Measurements from ENCODE around the gene DNAI7. TPM values are rescaled to one million over a fixed set of nuclear protein-coding genes. Genes with fewer than 3 reads are reported as not detected.

DNAI7 gene
- total RNA-seq, 2 experiments from 2014 or later, result not detected

- intact Hi-C loops (cut with DNase I, micrococcal nuclease), result no loop called here
- H3K4me1 Mint-ChIP-seq, result peaks cover 22% of the 10 kb centered on the region
- ChIA-PET CTCF (interaction anchor here (0.7 kb wide), 1 partner anchor 253 kb away, joined by 3 read pairs; no protein-coding TSS in a partner anchor), POLR2A (no interaction called here)
- no peaks in the 10 kb centered on the region for H3K27me3 Mint-ChIP-seq
- H3K27ac Mint-ChIP-seq, result no peak overlapping the region
- H3K4me3 Mint-ChIP-seq, result no peak overlapping the region
- no peak for DNase-seq
- ATAC-seq, result peak; percentile 20
- no peaks in the 10 kb centered on the region for H3K9me3 Mint-ChIP-seq (ENCODE audit: low read depth)
- H3K36me3 Mint-ChIP-seq (ENCODE audit: low read depth), result no peaks in the 10 kb centered on the region
These were observed 10.8 kb downstream of the DNAI7 start for GRCh38 chr12:25184132-25184531.

GRCh38 chr12:25182765-25183164, 12.2 kb downstream of the DNAI7 start:
- CTCF ChIA-PET, result interaction anchor here (0.6 to 1.2 kb wide), 2 partner anchors 205 to 206 kb away, joined by 3 read pairs; no protein-coding TSS in a partner anchor
- Mint-ChIP-seq H3K27ac (no peak overlapping the region), H3K36me3 (ENCODE audit: low read depth) (no peaks in the 10 kb centered on the region), H3K9me3 (ENCODE audit: low read depth) (no peaks in the 10 kb centered on the region), H3K27me3 (peaks cover 2% of the 10 kb centered on the region), H3K4me3 (no peak overlapping the region), H3K4me1 (peaks cover 21% of the 10 kb centered on the region)
- intact Hi-C loops (cut with DNase I, micrococcal nuclease), result no loop called here
- ATAC-seq, result no peak
- POLR2A ChIA-PET, result interaction anchor here (0.6 kb wide), 1 partner anchor 22 kb away, joined by 4 read pairs; no protein-coding TSS in a partner anchor
- DNase-seq, result no peak

GRCh38 chr12:25162866-25163265, 32.1 kb downstream of the DNAI7 start:
- H3K36me3 Mint-ChIP-seq (ENCODE audit: low read depth), result no peaks in the 10 kb centered on the region
- H3K4me3 Mint-ChIP-seq, result no peak overlapping the region
- POLR2A ChIA-PET, result no interaction called here
- no peaks in the 10 kb centered on the region for H3K27me3 Mint-ChIP-seq
- CTCF ChIA-PET, result interaction anchor here (1.3 kb wide), 1 partner anchor 20 kb away, joined by 3 read pairs; no protein-coding TSS in a partner anchor
- no peak for DNase-seq
- intact Hi-C loops (cut with DNase I, micrococcal nuclease), result no loop called here
- H3K9me3 Mint-ChIP-seq (ENCODE audit: low read depth), result no peaks in the 10 kb centered on the region
- H3K27ac Mint-ChIP-seq, result no peak overlapping the region
- H3K4me1 Mint-ChIP-seq, result no peaks in the 10 kb centered on the region
- no peak for ATAC-seq

GRCh38 chr12:25156061-25156460, 38.9 kb downstream of the DNAI7 start:
- no peaks in the 10 kb centered on the region for H3K9me3 Mint-ChIP-seq (ENCODE audit: low read depth)
- ATAC-seq (no peak), DNase-seq (no peak)
- H3K4me1 Mint-ChIP-seq, result peaks cover 6% of the 10 kb centered on the region
- no peak overlapping the region for H3K4me3 Mint-ChIP-seq
- no peak overlapping the region for H3K27ac Mint-ChIP-seq
- H3K27me3 Mint-ChIP-seq, result no peaks in the 10 kb centered on the region
- ChIA-PET POLR2A (interaction anchor here (0.6 kb wide), 1 partner anchor 1392 kb away, joined by 3 read pairs; no protein-coding TSS in a partner anchor), CTCF (interaction anchor here (0.6 to 4.5 kb wide), 10 partner anchors 9 to 209 kb away, joined by 3 to 39 read pairs (median 4); no protein-coding TSS in a partner anchor)
- H3K36me3 Mint-ChIP-seq (ENCODE audit: low read depth), result no peaks in the 10 kb centered on the region
- intact Hi-C loops (cut with DNase I, micrococcal nuclease), result loop anchor here in 1 of 2 experiments (10.0 kb wide), 1 partner anchor 1951 kb away; no protein-coding TSS in a partner anchor

- no peak for ATAC-seq
These were observed 39.9 kb downstream of the DNAI7 start for GRCh38 chr12:25155022-25155576.

GRCh38 chr12:25152055-25152454, 42.9 kb downstream of the DNAI7 start:
- intact Hi-C loops (cut with DNase I, micrococcal nuclease), result loop anchor here in 1 of 2 experiments (10.0 kb wide), 1 partner anchor 1947 kb away; no protein-coding TSS in a partner anchor
- POLR2A ChIA-PET, result no interaction called here
- DNase-seq (no peak), ATAC-seq (no peak)
- no peaks in the 10 kb centered on the region for H3K36me3 Mint-ChIP-seq (ENCODE audit: low read depth)
- H3K27ac Mint-ChIP-seq, result no peak overlapping the region
- no peaks in the 10 kb centered on the region for H3K27me3 Mint-ChIP-seq
- H3K9me3 Mint-ChIP-seq (ENCODE audit: low read depth), result no peaks in the 10 kb centered on the region
- CTCF ChIA-PET, result interaction anchor here (1.5 to 4.5 kb wide), 4 partner anchors 10 to 247 kb away, joined by 3 to 39 read pairs (median 8); no protein-coding TSS in a partner anchor
- H3K4me3 Mint-ChIP-seq, result no peak overlapping the region
- peaks cover 6% of the 10 kb centered on the region for H3K4me1 Mint-ChIP-seq

More at GRCh38 chr12:25155022-25155576, 39.9 kb downstream of the DNAI7 start:
- intact Hi-C loops (cut with DNase I, micrococcal nuclease), result loop anchor here (1.0 to 10.0 kb wide), 3 partner anchors 164 to 1950 kb away; no protein-coding TSS in a partner anchor
- no peak for DNase-seq
- Mint-ChIP-seq H3K36me3 (ENCODE audit: low read depth) (no peaks in the 10 kb centered on the region), H3K4me3 (no peak overlapping the region), H3K9me3 (ENCODE audit: low read depth) (no peaks in the 10 kb centered on the region), H3K27ac (no peak overlapping the region), H3K4me1 (peaks cover 6% of the 10 kb centered on the region), H3K27me3 (no peaks in the 10 kb centered on the region)
- ChIA-PET POLR2A (no interaction called here), CTCF (interaction anchor here (0.6 to 4.5 kb wide), 33 partner anchors 11 to 902 kb away, joined by 3 to 39 read pairs (median 4); partner anchors contain the start of genes DNAI7 and ETFRF1)

- intact Hi-C loops (cut with DNase I, micrococcal nuclease), result loop anchor here in 1 of 2 experiments (10.0 kb wide), 1 partner anchor 1947 kb away; no protein-coding TSS in a partner anchor
- H3K27me3 Mint-ChIP-seq, result no peaks in the 10 kb centered on the region
- no peaks in the 10 kb centered on the region for H3K36me3 Mint-ChIP-seq (ENCODE audit: low read depth)
- no peak for DNase-seq
- no peaks in the 10 kb centered on the region for H3K9me3 Mint-ChIP-seq (ENCODE audit: low read depth)
- ChIA-PET CTCF (interaction anchor here (0.6 to 3.5 kb wide), 3 partner anchors 15 to 247 kb away, joined by 4 to 12 read pairs (median 4); no protein-coding TSS in a partner anchor), POLR2A (no interaction called here)
- no peak overlapping the region for H3K4me3 Mint-ChIP-seq
- ATAC-seq, result no peak
- H3K4me1 Mint-ChIP-seq, result peaks cover 6% of the 10 kb centered on the region
- H3K27ac Mint-ChIP-seq, result no peak overlapping the region
These were observed 43.5 kb downstream of the DNAI7 start for GRCh38 chr12:25151476-25151875.

GRCh38 chr12:25146686-25147085, 48.3 kb downstream of the DNAI7 start:
- Mint-ChIP-seq H3K9me3 (ENCODE audit: low read depth) (no peaks in the 10 kb centered on the region), H3K4me1 (no peaks in the 10 kb centered on the region), H3K27ac (no peak overlapping the region), H3K4me3 (no peak overlapping the region), H3K27me3 (no peaks in the 10 kb centered on the region), H3K36me3 (ENCODE audit: low read depth) (no peaks in the 10 kb centered on the region)
- ChIA-PET CTCF (interaction anchor here (0.6 to 1.3 kb wide), 4 partner anchors 10 to 182 kb away, joined by 3 to 5 read pairs (median 4); no protein-coding TSS in a partner anchor), POLR2A (no interaction called here)
- ATAC-seq (no peak), DNase-seq (no peak)
- intact Hi-C loops (cut with DNase I, micrococcal nuclease), result no loop called here

GRCh38 chr12:25135531-25136154, 59.3 kb downstream of the DNAI7 start:
- DNase-seq, result peak; percentile 52
- no peak overlapping the region for H3K27ac Mint-ChIP-seq
- no peaks in the 10 kb centered on the region for H3K27me3 Mint-ChIP-seq
- H3K9me3 Mint-ChIP-seq (ENCODE audit: low read depth), result no peaks in the 10 kb centered on the region
- POLR2A ChIA-PET, result interaction anchor here (0.6 kb wide), 1 partner anchor 41 kb away, joined by 3 read pairs; no protein-coding TSS in a partner anchor
- CTCF ChIA-PET, result interaction anchor here (0.5 to 3.5 kb wide), 9 partner anchors 9 to 1044 kb away, joined by 3 to 23 read pairs (median 4); no protein-coding TSS in a partner anchor
- no peak overlapping the region for H3K4me3 Mint-ChIP-seq
- H3K4me1 Mint-ChIP-seq, result no peaks in the 10 kb centered on the region
- no peaks in the 10 kb centered on the region for H3K36me3 Mint-ChIP-seq (ENCODE audit: low read depth)
- intact Hi-C loops (cut with DNase I, micrococcal nuclease), result no loop called here
- no peak for ATAC-seq

- Mint-ChIP-seq H3K27me3 (no peaks in the 10 kb centered on the region), H3K4me1 (no peaks in the 10 kb centered on the region), H3K36me3 (ENCODE audit: low read depth) (no peaks in the 10 kb centered on the region), H3K4me3 (no peak overlapping the region), H3K27ac (no peak overlapping the region), H3K9me3 (ENCODE audit: low read depth) (no peaks in the 10 kb centered on the region)
- CTCF ChIA-PET, result interaction anchor here (0.6 to 8.1 kb wide), 11 partner anchors 9 to 328 kb away, joined by 3 to 65 read pairs (median 5); no protein-coding TSS in a partner anchor
- intact Hi-C loops (cut with DNase I, micrococcal nuclease), result loop anchor here in 1 of 2 experiments (5.0 kb wide), 1 partner anchor 279 kb away; no protein-coding TSS in a partner anchor
- POLR2A ChIA-PET, result no interaction called here
- ATAC-seq (no peak), DNase-seq (no peak)
These were observed 63.7 kb downstream of the DNAI7 start for GRCh38 chr12:25131270-25131669.

GRCh38 chr12:25130741-25131188, 64.2 kb downstream of the DNAI7 start:
- DNase-seq (no peak), ATAC-seq (no peak)
- H3K27ac Mint-ChIP-seq, result no peak overlapping the region
- ChIA-PET POLR2A (no interaction called here), CTCF (interaction anchor here (0.6 to 8.1 kb wide), 10 partner anchors 10 to 159 kb away, joined by 3 to 65 read pairs (median 6); no protein-coding TSS in a partner anchor)
- no peak overlapping the region for H3K4me3 Mint-ChIP-seq
- H3K36me3 Mint-ChIP-seq (ENCODE audit: low read depth), result no peaks in the 10 kb centered on the region
- intact Hi-C loops (cut with DNase I, micrococcal nuclease), result loop anchor here (1.0 to 5.0 kb wide), 2 partner anchors 139 to 278 kb away; no protein-coding TSS in a partner anchor
- H3K4me1 Mint-ChIP-seq, result no peaks in the 10 kb centered on the region
- H3K27me3 Mint-ChIP-seq, result no peaks in the 10 kb centered on the region
- no peaks in the 10 kb centered on the region for H3K9me3 Mint-ChIP-seq (ENCODE audit: low read depth)
